WERI-Rb-1 (cell line): ENCODE results near the gene SLC3A2.

ENCODE experiments used
- DNase-seq: peaks from one replicate; pipeline ENCODE4 v3.0.0-alpha.2; 2020
- H3K27ac ChIP-seq: fragments of 250-450 bp; sonication (Bioruptor Pico); 2 replicates; pipeline ENCODE4 v1.5.1; 2020; ENCODE audit warnings: mild to moderate bottlenecking, moderate library complexity
- H3K27me3 ChIP-seq: fragments of 250-450 bp; sonication (Bioruptor Pico); 2 replicates; pipeline ENCODE4 v1.5.1; 2021; ENCODE audit warnings: mild to moderate bottlenecking, low read depth, moderate library complexity; ENCODE audit not compliant: insufficient read depth, severe bottlenecking
- H3K36me3 ChIP-seq: fragments of 250-450 bp; sonication (Bioruptor Pico); 2 replicates; pipeline ENCODE4 v1.5.1; 2020; ENCODE audit warnings: mild to moderate bottlenecking, moderate library complexity
- H3K4me3 ChIP-seq: 2 replicates; pipeline ENCODE4 v1.5.1; 2011; ENCODE audit warnings: low read depth, mild to moderate bottlenecking, control low read depth, low read length
- H3K9me3 ChIP-seq: fragments of 250-450 bp; sonication (Bioruptor Pico); 2 replicates; pipeline ENCODE4 v1.5.1; 2021; ENCODE audit warnings: mild to moderate bottlenecking, moderate library complexity; ENCODE audit not compliant: severe bottlenecking
- TF ChIP-seq, protein P1 (sequence below): IDR thresholded peaks from 2 replicates; pipeline ENCODE4 v1.5.1; 2011; ENCODE audit warnings: low read depth, mild to moderate bottlenecking, control low read depth, inconsistent platforms, low read length

The SLC3A2 gene

DNA sequence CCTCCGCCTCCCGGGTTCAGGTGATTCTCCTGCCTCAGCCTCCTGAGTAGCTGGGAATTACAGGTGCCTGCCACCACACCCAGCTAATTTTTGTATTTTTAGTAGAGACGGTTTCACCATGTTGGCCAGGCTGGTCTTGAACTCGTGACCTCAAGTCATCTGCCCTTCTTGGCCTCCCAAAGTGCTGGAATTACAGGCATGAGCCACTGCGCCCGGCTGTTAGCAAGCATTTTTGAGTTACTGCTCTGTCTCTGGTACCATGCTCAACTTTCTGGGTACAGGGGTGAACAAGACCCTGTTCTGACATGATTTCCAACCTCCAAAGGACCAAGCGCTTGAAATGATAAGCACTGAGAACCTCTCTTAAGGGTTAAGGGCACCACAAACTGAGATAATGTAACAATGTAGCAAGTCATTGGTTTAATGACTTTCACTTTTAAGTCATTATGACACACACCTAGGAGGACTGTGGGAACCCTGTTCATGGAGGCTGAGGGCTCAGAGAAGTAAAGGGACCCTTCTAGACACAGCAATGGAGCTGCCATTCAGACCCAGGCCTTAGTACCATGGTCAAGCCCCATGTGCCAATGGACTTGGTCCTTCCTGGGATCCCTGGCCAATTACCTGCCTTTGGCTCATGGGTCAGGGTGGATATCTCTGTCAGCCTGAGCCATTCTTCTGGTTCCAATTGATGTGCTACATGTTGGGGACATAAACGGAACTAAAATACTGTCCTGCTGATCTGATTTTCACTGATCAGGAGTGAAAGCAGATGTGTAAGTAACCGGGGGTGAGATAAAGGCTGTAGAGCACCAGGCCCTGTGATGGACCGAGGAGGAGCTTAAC, 11.6 kb downstream of the SLC3A2 start:
- Histone ChIP-seq H3K9me3 (no peaks in the 10 kb centered on the region), H3K27me3 (no peaks in the 10 kb centered on the region), H3K27ac (no peak overlapping the region), H3K36me3 (peaks cover 23% of the 10 kb centered on the region), H3K4me3 (no peak overlapping the region)
- TF ChIP-seq, protein P1, sequence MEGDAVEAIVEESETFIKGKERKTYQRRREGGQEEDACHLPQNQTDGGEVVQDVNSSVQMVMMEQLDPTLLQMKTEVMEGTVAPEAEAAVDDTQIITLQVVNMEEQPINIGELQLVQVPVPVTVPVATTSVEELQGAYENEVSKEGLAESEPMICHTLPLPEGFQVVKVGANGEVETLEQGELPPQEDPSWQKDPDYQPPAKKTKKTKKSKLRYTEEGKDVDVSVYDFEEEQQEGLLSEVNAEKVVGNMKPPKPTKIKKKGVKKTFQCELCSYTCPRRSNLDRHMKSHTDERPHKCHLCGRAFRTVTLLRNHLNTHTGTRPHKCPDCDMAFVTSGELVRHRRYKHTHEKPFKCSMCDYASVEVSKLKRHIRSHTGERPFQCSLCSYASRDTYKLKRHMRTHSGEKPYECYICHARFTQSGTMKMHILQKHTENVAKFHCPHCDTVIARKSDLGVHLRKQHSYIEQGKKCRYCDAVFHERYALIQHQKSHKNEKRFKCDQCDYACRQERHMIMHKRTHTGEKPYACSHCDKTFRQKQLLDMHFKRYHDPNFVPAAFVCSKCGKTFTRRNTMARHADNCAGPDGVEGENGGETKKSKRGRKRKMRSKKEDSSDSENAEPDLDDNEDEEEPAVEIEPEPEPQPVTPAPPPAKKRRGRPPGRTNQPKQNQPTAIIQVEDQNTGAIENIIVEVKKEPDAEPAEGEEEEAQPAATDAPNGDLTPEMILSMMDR = no peak
- DNase-seq = no peak

DNA sequence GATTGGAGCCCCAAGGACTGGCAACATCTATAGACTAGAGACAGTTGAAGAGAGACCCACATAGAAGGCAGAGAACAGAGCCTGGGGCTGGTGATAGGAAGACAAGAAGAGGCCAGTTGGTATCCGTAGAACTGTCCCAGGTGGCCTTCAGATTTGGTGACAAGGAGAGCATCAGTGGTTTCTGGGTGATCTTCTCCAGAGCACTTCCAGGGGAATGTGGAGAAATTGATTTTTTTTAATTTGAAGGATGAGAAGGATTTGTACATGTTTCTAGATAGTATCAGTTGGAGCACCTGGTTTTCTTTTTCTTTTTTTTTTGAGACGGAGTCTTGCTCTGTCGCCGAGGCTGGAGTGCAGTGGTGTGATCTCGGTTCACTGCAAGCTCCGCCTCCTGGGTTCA, 14.8 kb downstream of the SLC3A2 start:
- no peaks in the 10 kb centered on the region for H3K9me3 ChIP-seq
- no peak for DNase-seq
- no peaks in the 10 kb centered on the region for H3K36me3 ChIP-seq
- TF ChIP-seq, protein P1 = no peak
- H3K27me3 ChIP-seq = no peaks in the 10 kb centered on the region
- no peak overlapping the region for H3K27ac ChIP-seq
- no peak overlapping the region for H3K4me3 ChIP-seq

DNA sequence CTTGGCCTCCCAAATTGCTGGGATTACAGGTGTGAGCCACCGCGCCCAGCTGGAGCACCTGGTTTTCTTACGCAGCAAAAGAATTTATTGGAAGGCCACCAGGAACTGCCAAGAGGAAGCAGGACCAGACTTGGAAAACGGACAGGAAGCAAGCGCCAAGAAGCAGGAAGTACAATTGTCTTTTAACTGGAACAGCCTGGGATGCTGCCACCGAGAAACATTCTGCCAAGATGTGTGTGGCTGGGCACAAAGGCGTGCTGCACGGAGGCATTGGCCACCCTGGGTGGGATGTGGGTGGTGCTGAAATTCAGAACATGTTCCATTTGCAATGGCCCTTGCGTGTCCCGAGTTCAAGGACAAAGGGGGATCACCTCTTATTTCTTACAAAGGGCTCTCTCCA, 15.4 kb downstream of the SLC3A2 start:
- no peaks in the 10 kb centered on the region for H3K27me3 ChIP-seq
- no peaks in the 10 kb centered on the region for H3K9me3 ChIP-seq
- TF ChIP-seq, protein P1 = no peak
- no peak overlapping the region for H3K4me3 ChIP-seq
- H3K36me3 ChIP-seq = no peaks in the 10 kb centered on the region
- DNase-seq = no peak
- H3K27ac ChIP-seq = no peak overlapping the region

DNA sequence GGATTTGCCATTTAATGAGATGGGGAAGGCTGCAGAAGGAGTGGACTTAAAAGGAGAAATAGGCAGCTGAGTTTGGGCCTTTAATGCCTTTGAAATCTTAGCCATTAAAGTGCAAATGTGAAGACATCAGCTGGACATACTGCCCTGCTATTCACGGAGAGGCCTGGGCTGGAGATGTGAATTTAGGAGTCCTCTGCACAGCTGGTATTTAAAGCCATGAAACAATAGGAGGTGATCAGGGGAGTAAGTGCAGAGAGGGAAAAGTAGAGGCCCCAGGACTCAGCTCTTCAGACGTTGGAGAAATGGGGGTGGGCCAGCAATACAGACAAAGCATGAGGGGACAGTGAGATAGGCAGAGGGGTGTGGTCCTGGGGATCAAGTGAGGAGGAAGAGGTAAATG, 16.6 kb downstream of the SLC3A2 start:
- TF ChIP-seq, protein P1 = no peak
- no peak for DNase-seq
- H3K27ac ChIP-seq = no peak overlapping the region
- H3K36me3 ChIP-seq = no peaks in the 10 kb centered on the region
- no peak overlapping the region for H3K4me3 ChIP-seq
- H3K27me3 ChIP-seq = no peaks in the 10 kb centered on the region
- H3K9me3 ChIP-seq = no peaks in the 10 kb centered on the region

GRCh38 chr11:62898027-62898426, 17.3 kb downstream of the SLC3A2 start:
- H3K36me3 ChIP-seq = no peaks in the 10 kb centered on the region
- no peaks in the 10 kb centered on the region for H3K27me3 ChIP-seq
- no peak overlapping the region for H3K4me3 ChIP-seq
- DNase-seq = no peak
- H3K27ac ChIP-seq = no peak overlapping the region
- no peaks in the 10 kb centered on the region for H3K9me3 ChIP-seq
- TF ChIP-seq, protein P1 = no peak

DNA sequence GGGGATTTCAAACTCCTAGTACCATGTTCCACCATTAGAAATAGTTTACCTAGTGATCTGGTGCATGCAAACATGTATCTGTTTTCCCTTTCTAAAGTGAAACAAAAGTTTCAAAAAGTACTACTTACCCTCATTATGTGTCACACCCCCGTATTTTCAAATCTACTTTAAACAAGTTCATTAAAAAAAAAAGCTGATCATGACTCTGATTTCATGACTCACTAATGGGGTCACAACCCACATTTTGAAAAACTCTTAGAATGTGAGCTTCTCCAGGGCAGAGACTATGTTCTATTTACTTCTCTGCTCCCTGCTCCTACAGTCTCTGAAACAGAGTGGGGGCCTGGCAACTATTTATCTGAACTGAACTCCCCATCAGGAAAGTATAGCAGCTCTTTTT, 22.2 kb downstream of the SLC3A2 start:
- Histone ChIP-seq H3K4me3 (no peak overlapping the region), H3K36me3 (no peaks in the 10 kb centered on the region), H3K9me3 (no peaks in the 10 kb centered on the region), H3K27ac (no peak overlapping the region), H3K27me3 (no peaks in the 10 kb centered on the region)
- DNase-seq = no peak
- TF ChIP-seq, protein P1 = no peak
